Activated CD4-positive, CD25-positive, alpha-beta regulatory T cell (primary cell): Measurements from ENCODE around the gene ZKSCAN8.
"Not testable (repeated sequence)": the region's sequence is repeated elsewhere in the genome, so short reads cannot be mapped to it uniquely, and the experiment has no call there.

Experiments
- DNase-seq, 4 experiments: peaks; one replicate each; lab custom pipeline; 2025; lab: John Stamatoyannopoulos, UW

ZKSCAN8 gene

DNA sequence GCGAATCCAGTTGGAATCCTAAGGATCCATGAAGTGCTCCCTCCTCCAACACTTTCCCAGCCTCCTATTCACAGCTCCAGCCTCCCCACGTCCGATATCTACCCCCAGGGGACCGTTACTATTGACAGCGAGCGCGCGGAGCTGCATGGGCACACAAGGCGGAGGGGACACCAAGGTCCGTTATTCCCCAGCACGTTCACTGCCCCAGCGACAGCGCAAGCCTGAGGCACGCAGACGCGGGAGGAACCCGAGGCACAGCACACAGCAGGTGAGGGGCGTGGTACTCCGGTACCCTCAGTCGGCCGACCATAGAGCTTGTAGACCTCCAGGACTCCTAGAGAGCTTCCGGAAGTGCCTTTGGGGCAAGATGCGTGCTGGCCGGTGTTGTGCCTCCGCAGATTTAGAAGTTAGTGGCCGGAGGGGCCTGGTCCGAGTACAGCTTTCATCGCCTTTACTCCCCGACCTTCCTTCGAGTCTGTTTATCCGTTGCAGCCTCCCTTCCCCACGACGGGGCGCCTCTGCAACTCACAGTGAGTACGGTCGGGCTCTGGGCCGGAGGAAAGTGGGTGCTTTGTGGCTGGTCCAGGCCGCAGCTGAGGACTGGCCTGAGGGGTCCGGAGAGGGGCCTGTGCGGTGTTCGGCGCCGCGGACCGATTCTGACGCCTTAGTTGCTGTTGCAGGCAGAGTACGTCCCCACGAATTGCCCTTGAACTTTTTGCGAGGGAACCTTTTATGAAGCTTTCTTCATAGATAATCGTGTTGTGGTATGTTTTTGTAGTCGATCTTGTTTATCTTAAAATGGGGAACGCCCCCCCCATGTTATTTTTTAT is at the start of gene ZKSCAN8:
TSS of gene ZKSCAN8 (plus strand) at position 384 of the 830 bp plus-strand sequence. CDS start 6,525 bp downstream, outside the sequence.
- DNase-seq: peak; percentile 49 to 61 (median 52)

DNA sequence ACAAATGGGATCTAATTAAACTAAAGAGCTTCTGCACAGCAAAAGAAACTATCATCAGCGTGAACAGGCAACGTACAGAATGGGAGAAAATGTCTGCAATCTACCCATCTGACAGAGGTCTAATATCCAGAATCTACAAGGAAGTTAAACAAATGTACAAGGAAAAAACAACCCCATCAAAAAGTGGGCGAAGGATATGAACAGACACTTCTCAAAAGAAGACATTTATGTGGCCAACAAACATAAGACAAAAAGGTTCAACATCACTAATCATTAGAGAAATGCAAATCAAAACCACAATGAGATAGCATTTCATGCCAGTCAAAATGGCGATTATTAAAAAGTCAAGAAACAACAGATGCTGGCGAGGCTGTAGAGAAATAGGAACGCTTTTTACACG is 39.5 kb upstream of the ZKSCAN8 start:
- DNase-seq: not testable (repeated sequence)

DNA sequence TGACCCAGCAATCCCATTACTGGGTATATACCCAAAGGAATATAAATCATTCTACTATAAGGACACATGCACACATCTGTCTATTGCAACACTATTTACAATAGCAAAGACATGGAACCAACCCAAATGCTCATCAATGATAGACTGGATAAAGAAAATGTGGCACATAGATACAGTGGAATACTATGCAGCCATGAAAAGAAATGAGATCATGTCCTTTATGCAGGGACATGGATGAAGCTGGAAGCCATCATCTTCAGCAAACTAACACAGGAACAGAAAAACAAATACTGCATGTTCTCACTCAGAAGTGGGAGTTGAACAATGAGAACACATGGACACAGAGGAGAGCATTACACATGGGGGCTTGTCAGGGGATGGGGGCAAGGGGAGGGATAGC is 39.0 kb upstream of the ZKSCAN8 start:
- not testable (repeated sequence) for DNase-seq

DNA sequence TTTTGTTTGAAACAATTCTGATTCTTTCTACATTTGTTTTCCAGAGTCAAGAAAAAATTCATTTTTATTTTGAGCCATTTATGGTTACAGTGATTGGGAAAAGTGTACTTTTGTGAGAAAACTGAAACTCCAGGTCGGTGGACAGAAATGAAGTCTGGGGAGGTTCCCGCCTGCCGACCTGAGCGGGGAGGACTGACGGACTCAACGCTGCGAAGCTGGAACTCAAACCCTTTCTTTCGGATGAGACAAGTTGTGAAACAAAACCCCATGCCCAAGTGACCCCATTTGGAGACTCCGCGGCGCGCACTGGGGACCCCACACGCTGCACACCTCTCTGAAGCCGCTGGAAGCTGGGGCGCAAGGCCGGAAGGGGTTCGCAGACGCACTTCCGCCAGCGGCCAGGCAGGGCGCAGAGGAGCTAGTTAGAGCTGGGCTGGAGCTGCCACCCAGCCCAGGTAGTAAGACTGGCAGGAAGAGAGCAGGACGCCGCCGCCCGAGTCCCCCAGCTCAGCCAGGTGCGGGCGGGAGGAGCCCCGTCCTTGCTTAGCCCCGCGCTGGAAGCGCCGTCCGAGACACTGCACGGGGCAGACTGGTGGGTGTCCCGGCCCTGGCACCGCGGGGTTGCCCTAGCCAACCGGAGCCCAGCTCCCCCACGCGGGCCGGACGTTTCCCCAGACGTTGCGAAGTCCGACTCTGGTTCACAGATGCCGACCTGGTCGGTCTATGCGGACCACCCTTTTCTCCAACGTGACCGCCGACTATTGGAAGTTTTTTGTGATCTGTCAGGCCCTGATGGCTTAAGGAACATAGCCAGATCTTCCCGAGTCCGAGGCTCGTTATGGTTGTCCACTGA is 37.1 kb upstream of the ZKSCAN8 start:
- peak; percentile 45 to 78 (median 70) for DNase-seq

DNA sequence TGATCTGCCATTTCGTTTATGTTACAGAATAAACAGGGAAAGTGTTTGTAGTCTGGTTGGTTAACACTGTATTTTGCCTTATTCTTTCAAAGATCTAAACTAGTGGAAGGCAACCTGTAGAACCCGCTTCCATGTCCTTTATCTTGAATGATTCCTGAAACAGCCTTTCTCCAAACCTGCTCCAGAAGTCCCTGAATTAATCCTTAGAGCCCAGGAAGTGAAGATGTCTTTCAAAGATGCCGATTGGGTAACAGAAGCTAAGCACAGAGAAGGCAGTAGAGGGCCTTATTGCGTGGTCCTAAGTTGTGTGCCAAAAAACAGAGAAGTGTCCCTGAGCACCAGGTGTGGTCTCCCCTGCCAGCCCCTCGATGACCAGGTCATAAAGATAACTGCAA is 36.4 kb upstream of the ZKSCAN8 start:
- no peak for DNase-seq

DNA sequence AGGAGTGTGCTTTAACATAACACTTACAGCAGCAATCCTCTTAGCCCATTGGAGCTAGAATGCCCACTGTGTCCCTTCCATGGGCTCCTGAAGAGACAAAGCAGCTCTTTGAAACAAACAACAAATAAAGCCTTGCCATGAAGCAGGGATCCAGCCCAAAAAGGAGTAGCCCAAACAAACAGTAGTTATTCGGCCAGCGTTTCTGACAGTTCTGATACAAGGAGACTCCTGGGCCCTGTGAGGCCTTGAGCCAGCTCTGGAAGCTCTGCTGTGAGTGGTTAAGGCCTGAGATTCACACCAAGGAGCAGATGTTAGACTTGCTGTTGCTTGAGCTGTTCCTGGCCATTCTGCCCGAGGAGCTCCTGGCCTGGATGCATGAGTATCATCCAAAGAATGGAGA is 34.2 kb upstream of the ZKSCAN8 start:
- DNase-seq: no peak

DNA sequence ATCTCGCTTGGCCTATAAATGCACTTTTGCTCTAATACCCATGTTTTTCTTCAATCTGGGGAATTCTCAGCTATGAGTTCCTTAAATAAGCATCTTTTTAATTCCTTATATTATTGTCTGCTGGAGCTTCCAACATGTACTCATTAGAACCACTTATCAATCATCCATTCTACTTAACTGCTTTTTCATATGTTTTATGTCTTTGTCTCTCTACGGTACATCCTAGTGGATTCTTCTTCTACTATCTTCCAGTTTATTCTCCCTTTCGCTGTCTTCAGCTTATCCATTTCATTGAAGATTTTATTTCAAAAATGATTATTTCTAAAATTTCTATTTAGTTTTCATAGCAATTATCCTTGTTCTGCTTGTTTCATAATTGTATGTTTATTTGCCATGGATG is 29.7 kb upstream of the ZKSCAN8 start:
- DNase-seq: no peak

DNA sequence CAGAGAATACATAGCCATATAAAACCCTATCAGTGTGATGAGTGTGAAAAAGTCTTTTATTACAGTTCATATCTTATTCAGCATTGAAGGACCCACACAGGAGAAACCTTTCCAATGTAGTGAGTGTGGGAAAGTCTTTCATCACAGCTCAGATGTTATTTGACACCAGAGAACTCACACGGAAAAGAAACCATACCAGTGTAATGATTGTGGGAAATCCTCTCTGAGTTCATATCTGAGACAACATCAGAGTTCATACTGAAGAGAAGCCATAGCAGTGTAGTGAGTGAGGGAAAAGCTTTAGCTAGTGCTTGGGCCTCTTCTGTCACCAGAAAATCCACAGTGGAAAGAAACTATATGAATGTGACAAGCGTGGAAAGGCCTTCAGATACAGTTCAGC is 25.9 kb upstream of the ZKSCAN8 start:
- no peak for DNase-seq

DNA sequence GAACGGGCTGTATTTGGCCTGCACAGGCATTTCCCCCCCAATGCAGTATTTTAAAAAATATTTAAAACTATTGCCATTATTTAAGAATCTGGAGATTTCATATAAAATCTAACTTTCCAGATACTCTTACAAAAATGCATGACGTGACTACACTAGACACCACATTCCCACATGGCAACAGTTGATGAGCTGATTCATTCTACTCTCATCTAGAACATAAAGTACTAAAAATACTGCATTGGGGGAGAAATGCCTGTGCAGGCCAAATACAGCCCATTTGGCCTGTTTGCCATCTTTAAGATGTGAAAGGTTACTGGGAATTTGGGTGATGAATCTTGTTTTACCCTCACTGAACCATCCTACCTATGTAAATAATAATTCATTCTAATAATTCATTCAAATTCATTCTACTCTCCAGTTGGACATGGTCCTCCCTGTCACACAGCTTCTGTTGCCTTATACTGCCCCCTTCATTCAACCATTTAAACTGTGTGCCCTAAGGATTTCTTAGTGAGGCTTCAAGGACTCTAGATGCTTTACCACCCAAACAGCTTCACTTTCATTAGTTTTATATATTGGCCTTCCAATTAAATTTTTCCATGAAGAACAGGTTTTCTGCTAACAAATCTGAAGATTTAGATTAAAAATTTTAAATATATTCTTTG is 24.2 kb upstream of the ZKSCAN8 start:
- DNase-seq: no peak

DNA sequence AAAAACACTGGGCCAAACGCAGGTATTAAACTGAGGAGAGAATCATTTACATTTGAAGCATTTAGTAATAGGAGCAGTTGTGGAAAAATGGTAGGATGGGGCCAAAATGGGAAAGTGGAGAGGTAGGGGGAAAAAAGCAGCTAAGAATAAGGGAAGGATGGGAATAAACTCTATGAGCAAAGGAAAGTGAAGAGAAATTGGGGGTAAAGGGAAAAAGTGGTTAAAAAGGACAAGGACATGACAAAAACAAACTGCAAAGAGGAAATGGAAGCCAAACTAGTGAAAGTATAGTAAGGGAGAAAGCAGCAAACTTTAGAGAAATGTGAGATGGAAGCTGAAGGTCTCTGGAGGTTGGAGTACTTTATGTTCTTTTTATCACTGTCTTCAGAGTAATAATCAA is 23.5 kb upstream of the ZKSCAN8 start:
- DNase-seq: no peak

DNA sequence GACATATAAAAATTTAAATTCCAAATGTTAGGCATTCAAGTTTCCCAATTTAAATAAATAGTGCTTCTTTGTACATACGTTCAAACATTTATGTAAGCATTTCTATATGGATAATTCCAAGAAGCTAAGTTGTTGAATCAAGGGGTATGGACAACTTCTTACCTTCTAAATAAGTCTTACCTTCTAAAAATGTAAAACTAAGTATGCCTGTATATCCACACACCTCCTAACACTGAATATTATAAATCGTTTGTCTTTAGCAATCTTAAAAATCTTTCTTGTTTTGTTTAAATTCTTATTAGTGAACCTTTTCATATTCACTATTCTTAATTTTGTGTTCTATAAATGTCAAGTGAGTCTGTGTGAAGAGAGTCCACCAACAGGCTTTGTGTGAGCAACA is 19.8 kb upstream of the ZKSCAN8 start:
- no peak for DNase-seq

DNA sequence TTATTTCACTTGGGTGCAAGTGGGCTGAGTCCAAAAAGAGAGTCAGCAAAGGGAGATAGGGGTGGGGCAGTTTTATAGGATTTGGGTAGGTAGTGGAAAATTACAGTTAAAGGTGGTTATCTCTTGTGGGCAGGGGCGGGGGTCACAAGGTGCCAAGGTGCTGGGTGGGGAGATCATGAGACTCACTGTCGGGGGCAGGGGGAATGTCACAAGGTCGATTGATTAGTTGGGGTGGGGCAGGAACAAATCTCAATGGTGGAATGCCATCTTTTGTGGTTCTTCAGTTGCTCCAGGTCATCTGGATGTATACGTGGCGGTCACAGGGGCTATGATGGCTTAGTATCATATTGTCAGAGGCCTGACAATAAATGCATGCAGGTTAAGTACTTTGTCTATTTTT is 19.4 kb upstream of the ZKSCAN8 start:
- DNase-seq: not testable (repeated sequence)

DNA sequence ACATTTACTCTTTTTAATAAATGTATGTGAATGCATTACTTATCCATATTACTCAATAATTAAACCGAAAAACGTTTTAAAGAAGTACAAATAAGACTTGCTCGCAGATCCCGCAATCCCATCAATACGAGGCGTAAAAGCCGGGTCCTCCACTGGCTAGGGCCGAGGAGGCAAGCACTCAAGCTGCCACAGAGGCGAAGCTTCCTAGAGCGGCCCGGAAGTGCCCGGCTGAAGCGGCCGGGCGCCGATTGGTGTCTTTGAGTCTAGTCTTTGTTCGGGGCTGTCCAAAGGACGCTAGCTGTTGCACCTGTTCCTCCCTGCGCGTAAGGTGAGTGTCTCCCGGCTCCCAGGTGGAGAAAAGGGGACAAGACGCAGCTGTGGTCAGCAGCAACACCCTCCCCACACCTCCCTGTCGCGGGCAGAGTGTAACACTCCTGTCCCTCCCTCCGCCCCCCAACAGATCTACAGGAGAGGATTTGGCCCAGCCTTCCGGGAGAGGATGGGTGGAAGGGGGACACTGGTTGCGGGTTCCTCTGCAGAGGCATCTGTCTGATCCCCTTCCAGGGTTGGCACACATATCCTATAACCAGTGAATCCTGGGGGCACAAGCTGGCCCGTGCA is 17.2 kb upstream of the ZKSCAN8 start, which contains the start of gene ZSCAN16:
TSS of gene ZSCAN16 (plus strand) at position 260 of the 621 bp plus-strand sequence. CDS start 835 bp downstream, outside the sequence.
- DNase-seq: peak; percentile 40 to 52 (median 46)

DNA sequence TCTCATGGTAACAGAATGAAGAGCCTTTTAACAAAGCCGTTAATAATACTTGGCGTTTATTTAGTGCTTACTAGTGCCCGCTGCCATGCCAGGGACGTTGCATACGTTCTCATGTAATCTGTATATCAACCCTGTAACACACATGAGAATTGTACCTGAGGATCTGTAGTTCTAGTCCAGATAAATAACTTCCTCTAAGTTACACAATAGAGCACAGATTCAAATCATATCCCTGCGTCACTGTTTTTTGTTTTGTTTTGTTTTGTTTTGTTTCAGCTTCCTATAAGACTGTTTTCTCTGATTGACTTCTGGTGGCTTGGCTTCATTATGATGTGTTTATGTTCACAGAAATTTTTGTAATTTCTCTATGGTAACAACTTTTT is 16.7 kb upstream of the ZKSCAN8 start:
- no peak for DNase-seq

DNA sequence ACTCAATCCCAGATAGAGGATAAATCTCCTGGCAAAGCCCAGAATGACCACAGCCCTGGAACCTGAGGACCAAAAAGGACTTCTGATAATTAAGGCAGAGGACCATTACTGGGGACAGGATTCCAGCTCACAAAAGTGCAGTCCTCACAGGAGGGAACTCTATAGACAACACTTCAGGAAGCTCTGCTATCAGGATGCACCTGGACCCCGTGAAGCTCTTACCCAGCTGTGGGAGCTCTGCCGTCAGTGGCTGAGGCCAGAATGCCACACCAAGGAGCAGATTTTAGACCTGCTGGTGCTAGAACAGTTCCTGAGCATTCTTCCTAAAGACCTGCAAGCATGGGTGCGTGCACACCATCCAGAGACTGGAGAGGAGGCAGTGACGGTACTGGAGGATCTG is 16.3 kb upstream of the ZKSCAN8 start:
- no peak for DNase-seq

DNA sequence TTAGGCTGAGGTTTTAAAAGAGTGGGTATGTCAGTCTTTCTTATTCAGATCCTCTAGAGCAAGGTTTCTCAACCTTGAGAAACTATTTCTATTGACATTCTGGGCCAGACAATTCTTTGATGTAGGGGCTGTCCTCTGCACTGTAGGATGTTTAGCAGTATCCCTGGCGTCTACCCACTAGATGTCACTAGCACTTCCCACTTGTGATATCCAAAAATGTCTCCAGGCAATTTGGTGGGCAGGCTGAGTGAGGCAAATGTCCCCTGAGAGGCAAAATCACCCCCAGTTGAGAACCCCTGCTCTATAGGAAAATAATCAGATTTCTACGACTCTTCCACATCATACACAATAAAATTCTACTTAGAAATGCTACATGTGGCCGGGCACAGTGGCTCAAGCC is 7.7 kb upstream of the ZKSCAN8 start:
- DNase-seq: no peak

DNA sequence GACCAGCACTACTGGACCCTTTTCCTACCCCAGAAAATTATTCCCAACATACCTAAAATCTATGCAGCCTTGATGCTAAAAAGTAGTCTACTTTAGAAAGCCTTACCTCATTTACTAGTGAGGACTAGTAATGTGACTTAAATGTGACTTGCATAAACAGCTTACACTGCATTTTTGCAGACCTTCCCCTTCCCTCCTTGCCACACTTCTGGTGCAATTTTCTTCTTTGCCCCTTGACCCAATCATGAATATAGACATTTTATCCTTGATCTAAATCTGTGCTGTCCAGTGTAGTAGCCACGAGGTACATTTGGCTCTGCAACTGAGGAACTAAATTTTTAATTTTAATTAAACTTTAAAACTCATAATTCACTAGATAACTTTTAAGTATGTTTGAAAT is 7.0 kb upstream of the ZKSCAN8 start:
- DNase-seq: no peak

DNA sequence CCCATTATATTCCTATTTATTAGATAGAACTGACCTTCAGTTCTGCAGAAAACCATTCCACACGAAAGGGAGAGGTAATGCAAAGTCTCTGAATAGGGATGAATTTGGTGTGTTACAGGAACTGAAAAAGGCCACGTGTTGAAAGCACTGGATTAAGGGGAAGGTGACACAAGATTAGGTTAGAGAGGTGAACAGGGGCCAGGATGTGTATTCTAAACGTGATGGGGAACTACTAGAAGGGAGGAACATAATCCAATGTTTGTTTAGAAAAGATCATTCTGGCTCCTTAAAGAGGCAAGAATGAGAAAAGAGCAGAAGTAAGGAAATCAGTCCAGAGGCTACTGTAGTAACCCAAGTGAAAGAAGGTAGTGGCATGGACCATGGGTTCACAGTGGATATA is 6.3 kb upstream of the ZKSCAN8 start:
- DNase-seq: no peak

DNA sequence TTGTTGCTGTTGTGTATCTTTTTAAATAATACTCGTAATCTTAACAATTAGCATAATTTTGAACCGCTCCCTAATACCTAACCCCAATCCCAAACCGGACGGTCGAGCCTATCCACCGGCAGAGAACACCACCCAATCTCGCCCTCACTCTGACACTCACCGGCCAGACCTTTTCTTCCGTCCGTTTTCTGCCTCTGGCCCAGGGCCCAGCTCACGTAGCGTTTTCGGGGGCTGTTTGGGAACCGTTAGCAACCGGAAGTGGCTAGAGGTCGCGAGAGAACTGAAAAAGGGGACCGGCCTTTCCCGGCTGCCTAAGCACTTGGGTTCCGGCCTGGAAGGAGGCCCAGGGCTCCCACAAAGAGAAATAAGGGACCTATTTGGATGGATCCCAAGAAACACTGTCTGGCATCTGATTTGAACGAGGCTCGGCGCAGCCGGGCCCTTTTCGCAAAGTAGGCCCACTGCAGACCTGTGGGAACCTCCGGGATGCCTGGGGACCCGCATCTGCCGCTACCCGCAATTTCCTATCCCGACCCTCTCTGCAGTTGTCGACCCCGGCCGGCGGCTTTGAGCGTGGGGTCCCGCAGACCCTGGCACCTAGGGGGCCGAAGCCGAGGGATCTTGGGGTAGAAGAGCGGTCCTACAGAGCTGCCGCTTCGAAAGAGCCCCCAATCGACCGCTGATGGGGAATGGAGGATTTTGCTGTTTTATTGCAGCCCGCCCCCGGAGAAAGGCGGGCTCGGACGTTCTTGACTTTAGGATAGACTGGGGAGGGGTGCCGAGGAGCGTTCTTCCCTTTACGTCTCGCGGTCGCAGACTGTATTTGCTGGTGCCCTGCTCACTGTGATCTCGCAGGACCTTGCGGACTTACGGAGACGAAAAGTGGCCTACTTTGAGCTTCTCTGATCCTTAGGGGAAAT is 4.8 kb upstream of the ZKSCAN8 start:
- DNase-seq: peak; percentile 52 to 63 (median 58)

DNA sequence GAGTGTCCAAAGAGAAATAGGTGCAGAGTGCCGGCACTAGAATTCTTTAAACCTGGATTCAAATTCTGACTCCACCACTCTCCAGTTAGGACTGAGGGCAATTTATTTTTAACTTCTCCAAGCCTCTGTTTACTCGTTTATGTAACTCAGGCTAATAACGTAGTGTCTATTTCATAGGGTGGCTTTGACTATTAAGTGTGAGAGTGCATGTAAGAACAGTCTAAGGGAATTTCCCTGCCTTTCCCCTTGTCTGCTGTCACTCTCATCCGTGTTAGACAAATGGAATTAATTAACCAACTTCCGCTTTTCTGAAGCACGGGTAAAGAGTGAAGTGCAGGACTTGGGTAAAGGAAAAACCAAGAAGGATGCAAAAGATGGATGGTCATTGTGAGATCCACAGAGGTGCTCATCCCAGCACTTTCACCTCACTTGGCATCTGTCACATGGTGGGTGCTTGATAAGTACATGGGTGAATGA is 4.1 kb upstream of the ZKSCAN8 start:
- DNase-seq: no peak
